CD4-positive, alpha-beta T cell (primary cell): ENCODE data around the gene GALNT2. TPM values are rescaled to one million over a fixed set of nuclear protein-coding genes. Genes with fewer than 3 reads are reported as not detected.

Experiments
- ATAC-seq: fragments of 200-7000 bp; cut with Tn5 transposase; one replicate; pipeline ENCODE4 v1.10.0; 2022; ENCODE audit warnings: mild to moderate bottlenecking; ENCODE audit not compliant: poor library complexity
- CTCF ChIA-PET: fragments of 350-600 bp; sonication (Branson Sonifier 250); formaldehyde crosslinking; loops from one replicate; lab custom pipeline; 2021; ENCODE audit warnings: antibody characterized with exemption, inconsistent platforms; lab: Charles Lee
- POLR2A ChIA-PET: fragments of 350-600 bp; sonication (Branson Sonifier 250); formaldehyde crosslinking; loops from one replicate; lab custom pipeline; 2021; ENCODE audit warnings: antibody characterized with exemption, inconsistent platforms; lab: Charles Lee
- DNase-seq, 14 experiments: peaks; one replicate each; pipeline ENCODE4 v3.0.0-alpha.2; 2013 to 2020; ENCODE audit warnings: mixed read lengths in 2 of 14
- H3K27ac ChIP-seq, 2 donors: one replicate each; pipeline versions ENCODE4 v1.5.1 to v1.7.0; 2013; ENCODE audit warnings: low read length in 2 of 2, low read depth in 1 of 2, mild to moderate bottlenecking in 1 of 2
- H3K27me3 ChIP-seq, 2 experiments: 1 replicate in 1 of 2; 2 replicates in 1 of 2; pipeline versions ENCODE4 v1.6.1 to v1.7.0; 2013; ENCODE audit warnings: low read length in 2 of 2, control low read depth in 1 of 2, mild to moderate bottlenecking in 1 of 2, moderate library complexity in 1 of 2; ENCODE audit not compliant: insufficient read depth in 2 of 2, control insufficient read depth in 1 of 2
- H3K36me3 ChIP-seq: one replicate; pipeline ENCODE4 v1.6.1; 2013; ENCODE audit warnings: low read length, control low read depth; ENCODE audit not compliant: insufficient read depth
- H3K4me1 ChIP-seq: one replicate; pipeline ENCODE4 v1.6.1; 2013; ENCODE audit warnings: low read length, control low read depth; ENCODE audit not compliant: insufficient read depth
- H3K4me3 ChIP-seq: one replicate; pipeline ENCODE4 v1.5.1; 2013; ENCODE audit warnings: mild to moderate bottlenecking, low read length, moderate library complexity
- H3K9me3 ChIP-seq, 2 experiments: 1 replicate in 1 of 2; 2 replicates in 1 of 2; pipeline versions ENCODE4 v1.6.1 to v1.7.0; 2013; ENCODE audit warnings: low read length in 2 of 2, mild to moderate bottlenecking in 2 of 2, control low read depth in 1 of 2, moderate library complexity in 1 of 2; ENCODE audit not compliant: control insufficient read depth in 1 of 2, insufficient read depth in 1 of 2
- H3K27ac Mint-ChIP-seq: one replicate; pipeline ENCODE4 v1.8.0; 2020; ENCODE audit warnings: mixed read lengths
- H3K27me3 Mint-ChIP-seq: one replicate; pipeline ENCODE4 v1.8.0; 2021; ENCODE audit warnings: mixed read lengths
- H3K36me3 Mint-ChIP-seq: one replicate; pipeline ENCODE4 v1.8.0; 2021; ENCODE audit warnings: low read depth, mixed read lengths
- H3K4me1 Mint-ChIP-seq: one replicate; pipeline ENCODE4 v1.8.0; 2021; ENCODE audit warnings: low read depth, mixed read lengths
- H3K4me3 Mint-ChIP-seq: one replicate; pipeline ENCODE4 v1.8.0; 2020; ENCODE audit warnings: mild to moderate bottlenecking, mixed read lengths
- H3K9me3 Mint-ChIP-seq: one replicate; pipeline ENCODE4 v1.8.0; 2020; ENCODE audit warnings: mixed read lengths
- intact Hi-C, 2 experiments: fragments of 100-400 bp; cut with DNase I in 1 of 2; cut with micrococcal nuclease in 1 of 2; formaldehyde crosslinking; loops; one replicate each; pipeline versions ENCODE4 v1.15.1 to v1.9.0; 2023 to 2025; cut with DNase I, micrococcal nuclease
- total RNA-seq, 174 experiments: library from RNA in 2 of 174; stranded (reverse) in 2 of 174; gene quantifications; one replicate each; pipeline ENCODE4 v1.2.3 and lab custom pipeline; 2021 to 2026
- TF ChIP-seq, protein P1 (sequence below): fragments of 200-600 bp; IDR thresholded peaks from one replicate; pipeline ENCODE4 v1.8.0; 2022; ENCODE audit warnings: antibody characterized with exemption, mild to moderate bottlenecking

Gene GALNT2
- total RNA-seq, 2 experiments from 2014 or later: 11.0 to 11.4 TPM

DNA sequence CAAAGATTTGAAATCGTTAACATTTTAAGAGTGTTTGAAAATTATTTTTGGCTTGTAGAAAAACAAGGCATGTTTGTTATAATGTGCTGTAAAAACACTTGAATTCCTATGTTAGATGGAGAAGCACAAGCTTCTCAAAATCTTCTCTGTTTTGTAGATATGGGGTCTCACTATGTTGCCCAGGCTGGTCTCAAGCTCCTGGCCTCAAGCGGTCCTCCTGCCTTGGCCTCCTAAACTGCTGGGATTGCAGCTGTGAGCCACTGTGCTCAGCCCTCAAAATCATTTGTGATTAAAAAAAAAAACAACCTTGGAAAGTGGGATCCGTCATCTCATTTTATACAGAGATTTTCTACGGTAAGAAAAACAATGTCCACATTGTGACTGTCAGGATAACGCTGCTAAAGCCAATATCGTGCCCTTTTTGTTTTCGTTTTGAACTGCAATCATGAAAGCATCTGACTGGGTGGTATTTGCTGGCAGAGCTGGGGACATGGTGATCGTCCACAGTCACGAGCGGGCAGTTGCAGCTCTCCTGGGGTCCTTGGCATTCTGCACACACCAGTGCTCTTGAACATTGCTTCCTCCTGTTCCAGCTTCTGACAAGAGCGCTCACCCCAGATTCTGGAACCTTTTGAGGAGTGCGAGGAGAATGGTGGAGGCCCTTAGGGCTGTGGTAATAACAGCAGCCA is 246.6 kb downstream of the GALNT2 start:
- DNase-seq (no peak), ATAC-seq (no peak)
- no peaks in the 10 kb centered on the region for H3K27me3 ChIP-seq
- Mint-ChIP-seq H3K36me3 (no peaks in the 10 kb centered on the region), H3K4me1 (peaks cover 4% of the 10 kb centered on the region), H3K27me3 (no peaks in the 10 kb centered on the region), H3K4me3 (no peak overlapping the region), H3K9me3 (no peaks in the 10 kb centered on the region), H3K27ac (no peak overlapping the region)
- no peak overlapping the region for H3K4me3 ChIP-seq
- no peaks in the 10 kb centered on the region for H3K36me3 ChIP-seq
- ChIA-PET CTCF (no interaction called here), POLR2A (no interaction called here)
- H3K9me3 ChIP-seq: no peaks in the 10 kb centered on the region
- no peak overlapping the region for H3K27ac ChIP-seq
- peaks cover 5% of the 10 kb centered on the region for H3K4me1 ChIP-seq
- intact Hi-C loops: loop anchor here (1.0 to 10.0 kb wide), 4 partner anchors 146 to 1649 kb away; no protein-coding TSS in a partner anchor
- TF ChIP-seq, protein P1, sequence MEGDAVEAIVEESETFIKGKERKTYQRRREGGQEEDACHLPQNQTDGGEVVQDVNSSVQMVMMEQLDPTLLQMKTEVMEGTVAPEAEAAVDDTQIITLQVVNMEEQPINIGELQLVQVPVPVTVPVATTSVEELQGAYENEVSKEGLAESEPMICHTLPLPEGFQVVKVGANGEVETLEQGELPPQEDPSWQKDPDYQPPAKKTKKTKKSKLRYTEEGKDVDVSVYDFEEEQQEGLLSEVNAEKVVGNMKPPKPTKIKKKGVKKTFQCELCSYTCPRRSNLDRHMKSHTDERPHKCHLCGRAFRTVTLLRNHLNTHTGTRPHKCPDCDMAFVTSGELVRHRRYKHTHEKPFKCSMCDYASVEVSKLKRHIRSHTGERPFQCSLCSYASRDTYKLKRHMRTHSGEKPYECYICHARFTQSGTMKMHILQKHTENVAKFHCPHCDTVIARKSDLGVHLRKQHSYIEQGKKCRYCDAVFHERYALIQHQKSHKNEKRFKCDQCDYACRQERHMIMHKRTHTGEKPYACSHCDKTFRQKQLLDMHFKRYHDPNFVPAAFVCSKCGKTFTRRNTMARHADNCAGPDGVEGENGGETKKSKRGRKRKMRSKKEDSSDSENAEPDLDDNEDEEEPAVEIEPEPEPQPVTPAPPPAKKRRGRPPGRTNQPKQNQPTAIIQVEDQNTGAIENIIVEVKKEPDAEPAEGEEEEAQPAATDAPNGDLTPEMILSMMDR: no peak

DNA sequence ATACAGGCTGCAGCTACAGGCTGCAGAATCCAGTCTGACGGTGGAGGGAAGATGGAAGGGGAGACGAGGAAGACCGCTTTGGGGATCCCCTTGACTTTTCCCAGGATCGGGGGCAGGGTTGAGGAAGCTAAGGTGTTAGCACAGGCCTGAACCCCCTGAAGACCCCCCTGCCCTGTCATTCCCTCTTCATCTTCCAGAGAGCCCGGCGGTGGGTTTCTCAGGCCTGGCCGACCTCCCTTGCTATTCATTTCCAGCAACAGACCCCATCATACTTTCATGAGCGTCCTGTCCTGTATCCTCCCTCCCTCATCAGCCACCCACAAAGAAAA is 247.1 kb downstream of the GALNT2 start:
- no peak overlapping the region for H3K4me3 Mint-ChIP-seq

GRCh38 chr1:230315099-230315498 is 248.1 kb downstream of the GALNT2 start:
- TF ChIP-seq, protein P1: no peak
- intact Hi-C loops: loop anchor here in 1 of 2 experiments (10.0 kb wide), 1 partner anchor 1650 kb away; no protein-coding TSS in a partner anchor
- Mint-ChIP-seq H3K27me3 (no peaks in the 10 kb centered on the region), H3K9me3 (no peaks in the 10 kb centered on the region), H3K4me1 (peaks cover 4% of the 10 kb centered on the region), H3K4me3 (no peak overlapping the region), H3K36me3 (no peaks in the 10 kb centered on the region), H3K27ac (no peak overlapping the region)
- no peak overlapping the region for H3K27ac ChIP-seq
- ChIA-PET CTCF (no interaction called here), POLR2A (no interaction called here)
- H3K4me1 ChIP-seq: peaks cover 5% of the 10 kb centered on the region
- no peaks in the 10 kb centered on the region for H3K9me3 ChIP-seq
- no peak overlapping the region for H3K4me3 ChIP-seq
- DNase-seq (no peak), ATAC-seq (no peak)
- no peaks in the 10 kb centered on the region for H3K36me3 ChIP-seq
- peaks cover 0 to 2% of the 10 kb centered on the region in 2 experiments for H3K27me3 ChIP-seq

More for the DNA sequence above, 247.1 kb downstream of the GALNT2 start:
- peaks cover 0 to under 1% of the 10 kb centered on the region in 2 experiments for H3K27me3 ChIP-seq
- TF ChIP-seq, protein P1: no peak
- Mint-ChIP-seq H3K27ac (no peak overlapping the region), H3K27me3 (no peaks in the 10 kb centered on the region), H3K9me3 (no peaks in the 10 kb centered on the region), H3K4me1 (peaks cover 4% of the 10 kb centered on the region), H3K36me3 (no peaks in the 10 kb centered on the region)
- H3K4me3 ChIP-seq: no peak overlapping the region
- DNase-seq (no peak), ATAC-seq (no peak)
- H3K27ac ChIP-seq: no peak overlapping the region
- peaks cover 5% of the 10 kb centered on the region for H3K4me1 ChIP-seq
- ChIA-PET POLR2A (no interaction called here), CTCF (no interaction called here)
- no peaks in the 10 kb centered on the region for H3K9me3 ChIP-seq
- H3K36me3 ChIP-seq: no peaks in the 10 kb centered on the region
- intact Hi-C loops: loop anchor here (1.0 to 10.0 kb wide), 4 partner anchors 147 to 1649 kb away; no protein-coding TSS in a partner anchor
